OCI-LY7 (cell line): ENCODE data around the gene PIGQ. TPM values are rescaled to one million over a fixed set of nuclear protein-coding genes. Genes with fewer than 3 reads are reported as not detected.

Experiments
- BruUV-seq: library from RNA; stranded (reverse); fragments of 400-500 nt; replicated peaks from 2 replicates; lab custom pipeline; 2021; lab: Mats Ljungman, UMichigan
- CTCF ChIA-PET: fragments of 300-600 bp; sonication (Branson Sonifier 250); formaldehyde crosslinking; loops from one replicate; lab custom pipeline; 2022; ENCODE audit warnings: antibody characterized with exemption; ENCODE audit not compliant: unreplicated experiment; lab: Charles Lee
- POLR2A ChIA-PET: fragments of 300-600 bp; sonication (Branson Sonifier 250); formaldehyde crosslinking; loops from one replicate; lab custom pipeline; 2022; ENCODE audit warnings: antibody characterized with exemption; lab: Charles Lee
- DNase-seq: peaks from one replicate; pipeline ENCODE4 v3.0.0-alpha.2; 2015; ENCODE audit warnings: low spot score
- H2AFZ ChIP-seq: fragments of 200-600 bp; sonication (generic), shearing (Covaris generic); 2 replicates; pipeline ENCODE4 v1.6.1; 2014; ENCODE audit warnings: mild to moderate bottlenecking, antibody characterized with exemption, low read length, moderate library complexity
- H3K27ac ChIP-seq: fragments of 200-600 bp; sonication (generic); 2 replicates; pipeline ENCODE4 v1.5.1; 2014; ENCODE audit warnings: mixed run types, low read depth, mild to moderate bottlenecking, moderate library complexity, low read length, inconsistent platforms; ENCODE audit not compliant: poor library complexity, severe bottlenecking
- H3K36me3 ChIP-seq: fragments of 200-600 bp; sonication (generic); 2 replicates; pipeline ENCODE4 v1.6.1; 2014; ENCODE audit warnings: mild to moderate bottlenecking, antibody characterized with exemption, low read length, moderate library complexity, mixed read lengths; ENCODE audit not compliant: insufficient read depth
- H3K4me1 ChIP-seq: fragments of 200-600 bp; sonication (generic); 2 replicates; pipeline ENCODE4 v1.5.1; 2014; ENCODE audit warnings: mild to moderate bottlenecking, low read length; ENCODE audit not compliant: insufficient read depth, poor library complexity, severe bottlenecking
- H3K4me2 ChIP-seq: fragments of 200-600 bp; sonication (generic); 2 replicates; pipeline ENCODE4 v1.6.1; 2014; ENCODE audit warnings: mild to moderate bottlenecking, low read length
- H3K4me3 ChIP-seq: fragments of 200-600 bp; sonication (generic); 2 replicates; pipeline ENCODE4 v1.5.1; 2014; ENCODE audit warnings: mild to moderate bottlenecking, low read depth, low read length; ENCODE audit not compliant: poor library complexity, severe bottlenecking
- H3K79me2 ChIP-seq: fragments of 200-600 bp; sonication (generic); 2 replicates; pipeline ENCODE4 v1.6.1; 2016; ENCODE audit warnings: low read depth, mild to moderate bottlenecking, low read length, moderate library complexity, mixed read lengths; ENCODE audit not compliant: insufficient read depth
- H3K9me2 ChIP-seq: fragments of 200-600 bp; sonication (generic); 2 replicates; pipeline ENCODE4 v1.6.1; 2016; ENCODE audit warnings: mild to moderate bottlenecking, low read length, mixed read lengths; ENCODE audit not compliant: insufficient read depth
- H3K9me3 ChIP-seq: fragments of 200-600 bp; sonication (generic); 2 replicates; pipeline ENCODE4 v1.6.1; 2014; ENCODE audit warnings: mild to moderate bottlenecking, mixed run types, low read length, mixed read lengths
- H4K20me1 ChIP-seq: fragments of 200-600 bp; sonication (generic); 2 replicates; pipeline ENCODE4 v1.6.1; 2014; ENCODE audit warnings: mild to moderate bottlenecking, antibody characterized with exemption, low read length, moderate library complexity, mixed read lengths; ENCODE audit not compliant: insufficient read depth
- CTCF ChIP-seq: fragments of 200-600 bp; sonication (generic); conservative IDR thresholded peaks from 2 replicates; pipeline ENCODE4 v1.5.1; 2014; ENCODE audit warnings: mild to moderate bottlenecking, antibody characterized with exemption, low read length, moderate library complexity, mixed read lengths
- EZH2phosphoT487 ChIP-seq: fragments of 200-600 bp; sonication (generic); IDR thresholded peaks from 2 replicates; pipeline ENCODE4 v1.6.1; 2018; ENCODE audit warnings: low read depth, borderline replicate concordance, mild to moderate bottlenecking, mixed run types, antibody characterized with exemption, low read length, moderate library complexity, mixed read lengths
- intact Hi-C: fragments of 100-400 bp; cut with micrococcal nuclease; formaldehyde crosslinking; loops from one replicate; pipeline ENCODE4 v1.10.0; 2022; ENCODE audit not compliant: unreplicated experiment
- total RNA-seq, 2 experiments: library from RNA; depleted of rRNA in 1 of 2; stranded (reverse); fragments of >200 nt in 1 of 2; shearing (Covaris generic) in 1 of 2; gene quantifications; 2 replicates each; pipeline ENCODE4 v1.2.3, GENCODE V29; 2014 to 2022

Gene PIGQ
- total RNA-seq, 2 experiments from 2014 or later = 39.0 to 54.2 TPM

- POLR2A ChIA-PET = no interaction called here
Observed at GRCh38 chr16:535446-536405, 34.0 kb upstream of the PIGQ start.

GRCh38 chr16:536746-537145, 33.0 kb upstream of the PIGQ start:
- H3K79me2 ChIP-seq = peaks cover 5% of the 10 kb centered on the region; the same call in 1 of the 2 replicates
- intact Hi-C loops = no loop called here
- POLR2A ChIA-PET = no interaction called here
- no peak for DNase-seq
- H3K4me2 ChIP-seq = no peak overlapping the region
- H3K9me2 ChIP-seq = no peaks in the 10 kb centered on the region
- no peaks in the 10 kb centered on the region for H4K20me1 ChIP-seq
- H3K27ac ChIP-seq = no peak overlapping the region
- no peaks in the 10 kb centered on the region for H3K4me1 ChIP-seq
- CTCF ChIA-PET = no interaction called here
- H3K36me3 ChIP-seq = peaks cover 17% of the 10 kb centered on the region
- no peak overlapping the region for H3K4me3 ChIP-seq
- BruUV-seq = no TSS peak
- no peak for TF ChIP-seq CTCF
- no peak for TF ChIP-seq EZH2phosphoT487
- no peak overlapping the region for H2AFZ ChIP-seq
- H3K9me3 ChIP-seq = no peaks in the 10 kb centered on the region

More at GRCh38 chr16:535446-536405, 34.0 kb upstream of the PIGQ start:
- Histone ChIP-seq H3K9me2 (no peaks in the 10 kb centered on the region), H3K4me3 (no peak overlapping the region), H3K36me3 (peaks cover 8% of the 10 kb centered on the region), H3K4me2 (no peak overlapping the region), H3K27ac (no peak overlapping the region), H2AFZ (no peak overlapping the region), H3K9me3 (no peaks in the 10 kb centered on the region), H4K20me1 (no peaks in the 10 kb centered on the region), H3K4me1 (no peaks in the 10 kb centered on the region), H3K79me2 (peaks cover 15% of the 10 kb centered on the region)
- intact Hi-C loops = no loop called here
- TF ChIP-seq CTCF (no peak), EZH2phosphoT487 (no peak)
- no TSS peak for BruUV-seq
- no peak for DNase-seq
- CTCF ChIA-PET = no interaction called here
